Neuronal stem cell (in vitro differentiated cells): ENCODE data around the gene RFPL1.

ENCODE experiments used
- DNase-seq: peaks from one replicate; pipeline ENCODE4 v3.0.0-alpha.2; 2013; ENCODE audit warnings: low spot score
- H2AFZ ChIP-seq: one replicate; pipeline ENCODE4 v1.6.1; 2013; ENCODE audit warnings: mild to moderate bottlenecking, low read length, inconsistent platforms
- H2AK5ac ChIP-seq: 2 replicates; pipeline ENCODE4 v1.6.1; 2013; ENCODE audit warnings: low read depth, mild to moderate bottlenecking, inconsistent platforms, low read length, moderate library complexity, mixed read lengths
- H2BK120ac ChIP-seq: 2 replicates; pipeline ENCODE4 v1.6.1; 2013; ENCODE audit warnings: low read depth, mild to moderate bottlenecking, inconsistent platforms, low read length, moderate library complexity, mixed read lengths
- H2BK12ac ChIP-seq: one replicate; pipeline ENCODE4 v1.6.1; 2013; ENCODE audit warnings: low read length, inconsistent platforms
- H2BK15ac ChIP-seq: 2 replicates; pipeline ENCODE4 v1.6.1; 2013; ENCODE audit warnings: mild to moderate bottlenecking, low read length, inconsistent platforms, mixed read lengths
- H2BK5ac ChIP-seq: one replicate; pipeline ENCODE4 v1.6.1; 2013; ENCODE audit warnings: inconsistent platforms, mild to moderate bottlenecking, low read length, moderate library complexity
- H3K14ac ChIP-seq: one replicate; pipeline ENCODE4 v1.6.1; 2013; ENCODE audit warnings: low read length, inconsistent platforms
- H3K18ac ChIP-seq: 2 replicates; pipeline ENCODE4 v1.6.1; 2013; ENCODE audit warnings: low read length, inconsistent platforms
- H3K23ac ChIP-seq: 2 replicates; pipeline ENCODE4 v1.6.1; 2013; ENCODE audit warnings: low read depth, mild to moderate bottlenecking, mixed read lengths, low read length, inconsistent platforms; ENCODE audit not compliant: poor library complexity
- H3K27ac ChIP-seq: replicated peaks from 3 replicates; pipeline ENCODE4 v1.5.1; 2013; ENCODE audit warnings: low read length, inconsistent platforms
- H3K27me3 ChIP-seq, 3 experiments: 2 replicates each; pipeline ENCODE4 v1.6.1; 2013; ENCODE audit warnings: low read length in 3 of 3, mild to moderate bottlenecking in 2 of 3, inconsistent platforms in 1 of 3, low read depth in 1 of 3, mixed read lengths in 1 of 3, moderate library complexity in 1 of 3; ENCODE audit not compliant: control insufficient read depth in 3 of 3, insufficient read depth in 3 of 3
- H3K36me3 ChIP-seq, 2 donors: replicated peaks in 1 of 2; 2 replicates each; pipeline ENCODE4 v1.6.1; 2013; ENCODE audit warnings: low read length in 2 of 2; ENCODE audit not compliant: control insufficient read depth in 2 of 2, insufficient read depth in 2 of 2
- H3K4ac ChIP-seq: 2 replicates; pipeline ENCODE4 v1.6.1; 2013; ENCODE audit warnings: inconsistent platforms, mild to moderate bottlenecking, low read length, moderate library complexity
- H3K4me1 ChIP-seq, 2 donors: 1 replicate in 1 of 2; 2 replicates in 1 of 2; pipeline ENCODE4 v1.6.1; 2013; ENCODE audit warnings: low read length in 2 of 2, low read depth in 1 of 2; ENCODE audit not compliant: control insufficient read depth in 2 of 2, insufficient read depth in 1 of 2
- H3K4me2 ChIP-seq: one replicate; pipeline ENCODE4 v1.6.1; 2013; ENCODE audit warnings: mild to moderate bottlenecking, low read length, inconsistent platforms; ENCODE audit not compliant: insufficient read depth, poor library complexity, severe bottlenecking
- H3K4me3 ChIP-seq, 2 donors: 2 replicates each; pipeline ENCODE4 v1.5.1; 2013; ENCODE audit warnings: low read length in 2 of 2, mild to moderate bottlenecking in 2 of 2, inconsistent platforms in 1 of 2, moderate library complexity in 1 of 2
- H3K79me1 ChIP-seq: one replicate; pipeline ENCODE4 v1.6.1; 2013; ENCODE audit warnings: low read depth, mild to moderate bottlenecking, inconsistent platforms, low read length, moderate library complexity
- H3K9ac ChIP-seq: one replicate; pipeline ENCODE4 v1.6.1; 2013; ENCODE audit warnings: mild to moderate bottlenecking, low read depth, low read length, inconsistent platforms; ENCODE audit not compliant: poor library complexity
- H3K9me3 ChIP-seq, 2 donors: replicated peaks in 1 of 2; 2 replicates each; pipeline versions ENCODE3 to v1.6.1; 2013; ENCODE audit warnings: low read length in 2 of 2, mild to moderate bottlenecking in 2 of 2, inconsistent platforms in 1 of 2, low read depth in 1 of 2, mixed read lengths in 1 of 2, moderate library complexity in 1 of 2; ENCODE audit not compliant: control insufficient read depth in 2 of 2, insufficient read depth in 1 of 2
- H4K8ac ChIP-seq: one replicate; pipeline ENCODE4 v1.6.1; 2013; ENCODE audit warnings: low read depth, mild to moderate bottlenecking, inconsistent platforms, low read length, moderate library complexity
- H4K91ac ChIP-seq: one replicate; pipeline ENCODE4 v1.6.1; 2013; ENCODE audit warnings: low read length, low read depth, mild to moderate bottlenecking, inconsistent platforms; ENCODE audit not compliant: poor library complexity
- WGBS, 2 donors: extraction: QIAGEN DNeasy Blood & Tissue Kit; methylation state at CpG; one replicate each; pipeline ENCODE4 v1.1.7; 2013; ENCODE audit warnings: missing lambda C conversion rate in 2 of 2, mixed read lengths in 1 of 2; ENCODE audit not compliant: insufficient read length in 2 of 2, insufficient replicate concordance in 1 of 2; ENCODE audit errors: extremely low coverage in 2 of 2; 5-methylcytosine and 5-hydroxymethylcytosine counted together

The RFPL1 gene

GRCh38 chr22:29479417-29480261 lies 41.3 kb downstream of the RFPL1 start, which contains the start of gene NEFH:
Gene NEFH (plus strand): TSS chr22:29480218. CDS start chr22:29480263, 45 bp downstream.
- Histone ChIP-seq H2AK5ac (no peak within 1 kb of the TSS), H3K4ac (no peak within 1 kb of the TSS), H3K4me2 (peak within 1 kb of the TSS; percentile 55), H2BK15ac (no peak within 1 kb of the TSS), H2AFZ (peak within 1 kb of the TSS; percentile 86), H4K8ac (no peak within 1 kb of the TSS), H2BK12ac (no peak within 1 kb of the TSS), H3K23ac (peak within 1 kb of the TSS; percentile 82), H3K4me1 (peaks cover 15 to 18% of the 10 kb centered on the region in 2 donors), H3K9me3 (peaks cover 0 to 9% of the 10 kb centered on the region in 2 donors), H2BK5ac (no peak within 1 kb of the TSS), H3K18ac (peak within 1 kb of the TSS; percentile 60), H3K9ac (peak within 1 kb of the TSS; percentile 31), H3K4me3 (peak within 1 kb of the TSS; percentile 39 to 63), H3K27me3 (peaks cover 20 to 65% (median 46%) of the 10 kb centered on the region in 3 experiments), H3K36me3 (peaks cover 0 to 1% of the 10 kb centered on the region in 2 donors), H4K91ac (peak within 1 kb of the TSS; percentile 46), H2BK120ac (no peak within 1 kb of the TSS), H3K27ac (no peak within 1 kb of the TSS), H3K79me1 (no peaks in the 10 kb centered on the region), H3K14ac (no peak within 1 kb of the TSS)
- no peak for DNase-seq
- WGBS, 2 donors: no CpG with 5 or more reads among the region's 48 CpGs

- no CpG with 5 or more reads among the region's 39 CpGs for WGBS, 2 donors
These were observed 41.8 kb downstream of the RFPL1 start for GRCh38 chr22:29480262-29480511.

GRCh38 chr22:29480512-29481264 lies 42.3 kb downstream of the RFPL1 start:
- Histone ChIP-seq H3K23ac (peak overlapping the region; percentile 82), H3K27ac (no peak overlapping the region), H3K9me3 (peaks cover 0 to 9% of the 10 kb centered on the region in 2 donors), H2AFZ (peak overlapping the region; percentile 86), H3K18ac (peak overlapping the region; percentile 60), H2AK5ac (no peak overlapping the region), H3K4me2 (peak overlapping the region; percentile 55), H2BK120ac (no peak overlapping the region), H3K14ac (no peak overlapping the region), H4K91ac (peak overlapping the region; percentile 46), H3K9ac (peak overlapping the region; percentile 31), H3K4me1 (peaks cover 15 to 18% of the 10 kb centered on the region in 2 donors), H3K79me1 (no peaks in the 10 kb centered on the region), H4K8ac (no peak overlapping the region), H2BK5ac (no peak overlapping the region), H3K36me3 (peaks cover 0 to 7% of the 10 kb centered on the region in 2 donors), H2BK15ac (no peak overlapping the region), H3K4me3 (peak overlapping the region; percentile 39 to 63), H3K4ac (no peak overlapping the region), H3K27me3 (peaks cover 20 to 65% (median 46%) of the 10 kb centered on the region in 3 experiments), H2BK12ac (no peak overlapping the region)
- DNase-seq: no peak
- WGBS, 2 donors: no CpG with 5 or more reads among the region's 107 CpGs

More at GRCh38 chr22:29480262-29480511, 41.8 kb downstream of the RFPL1 start:
- H2BK5ac ChIP-seq: no peak overlapping the region
- peaks cover 15 to 18% of the 10 kb centered on the region in 2 donors for H3K4me1 ChIP-seq
- H4K91ac ChIP-seq: peak overlapping the region; percentile 46
- H3K79me1 ChIP-seq: no peaks in the 10 kb centered on the region
- DNase-seq: no peak
- no peak overlapping the region for H2BK120ac ChIP-seq
- no peak overlapping the region for H2BK15ac ChIP-seq
- H3K4ac ChIP-seq: no peak overlapping the region
- H3K9me3 ChIP-seq: peaks cover 0 to 9% of the 10 kb centered on the region in 2 donors
- peak overlapping the region; percentile 29 for H3K4me2 ChIP-seq
- peak overlapping the region; percentile 60 for H3K18ac ChIP-seq
- no peak overlapping the region for H4K8ac ChIP-seq
- H2BK12ac ChIP-seq: no peak overlapping the region
- H3K14ac ChIP-seq: no peak overlapping the region
- H2AK5ac ChIP-seq: no peak overlapping the region
- H3K27me3 ChIP-seq: peaks cover 20 to 65% (median 46%) of the 10 kb centered on the region in 3 experiments
- no peak overlapping the region for H3K27ac ChIP-seq
- peak overlapping the region; percentile 86 for H2AFZ ChIP-seq
- H3K9ac ChIP-seq: peak overlapping the region; percentile 31
- peaks cover 0 to 2% of the 10 kb centered on the region in 2 donors for H3K36me3 ChIP-seq
- peak overlapping the region; percentile 82 for H3K23ac ChIP-seq
- H3K4me3 ChIP-seq: peak overlapping the region in 1 of 2 donors; percentile 39
